ENCODE data around the gene IL6ST.
"Not testable (repeated sequence)": the region's sequence is repeated elsewhere in the genome, so short reads cannot be mapped to it uniquely, and the experiment has no call there.

Gene IL6ST

DNA sequence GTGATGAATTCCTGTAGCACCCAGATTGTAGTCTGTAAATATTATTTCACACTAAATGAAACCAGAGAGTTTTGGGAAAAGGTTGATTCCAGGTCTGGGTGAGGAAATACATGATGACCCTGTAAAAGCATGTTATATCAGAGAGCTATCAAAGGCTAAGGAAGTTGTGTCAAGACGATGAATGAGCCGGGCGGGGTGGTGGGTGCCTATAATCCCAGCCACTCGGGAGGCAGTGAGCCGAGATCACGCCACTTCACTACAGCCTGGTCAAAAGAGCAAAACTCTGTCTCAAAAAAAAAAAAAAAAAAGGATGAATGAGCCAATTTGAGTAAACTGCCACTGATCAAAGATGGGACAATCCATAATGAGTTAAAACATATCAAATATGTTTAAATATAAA is 29.2 kb downstream of the IL6ST start:
- DNase-seq (ENCODE audit: low spot score) = no peak

DNA sequence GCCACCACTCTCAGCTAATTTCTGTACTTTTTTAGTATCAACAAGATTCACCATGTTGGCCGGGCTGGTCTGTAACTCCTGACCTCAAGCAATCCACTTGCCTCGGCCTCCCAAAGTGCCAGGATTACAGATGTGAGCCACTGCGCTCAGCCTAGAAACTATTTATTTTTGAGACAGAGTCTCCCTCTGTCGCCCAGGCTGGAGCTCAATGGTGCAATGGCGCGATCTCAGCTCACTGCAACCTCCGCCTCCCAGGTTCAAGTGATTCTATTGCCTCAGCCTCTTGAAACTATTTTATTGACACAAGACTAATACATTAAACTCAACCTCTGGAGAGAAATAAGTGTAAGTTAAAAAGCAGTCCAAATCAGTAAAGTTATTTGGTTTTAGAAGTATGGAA is 34.0 kb downstream of the IL6ST start:
- DNase-seq (ENCODE audit: low spot score) = no peak

DNA sequence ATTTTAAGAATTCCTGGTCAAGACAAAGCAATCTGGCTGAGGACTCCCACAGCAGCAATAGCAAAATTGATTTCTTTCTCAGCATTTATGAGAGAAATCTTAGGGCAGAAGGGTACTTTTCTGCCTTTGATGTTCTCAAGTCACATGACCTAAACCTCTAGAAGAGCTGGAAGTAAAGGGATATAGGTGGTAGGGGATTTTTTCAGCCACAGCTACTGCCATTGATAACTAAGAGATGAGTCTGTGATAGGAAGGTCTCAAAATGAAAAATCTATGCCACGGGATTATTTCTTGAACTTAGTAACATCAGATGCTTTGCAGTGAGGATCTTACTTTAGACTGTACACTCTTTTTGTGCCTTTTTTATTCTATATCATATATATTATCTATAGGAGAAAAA is 35.6 kb downstream of the IL6ST start:
- DNase-seq (ENCODE audit: low spot score) = peak; percentile 35

DNA sequence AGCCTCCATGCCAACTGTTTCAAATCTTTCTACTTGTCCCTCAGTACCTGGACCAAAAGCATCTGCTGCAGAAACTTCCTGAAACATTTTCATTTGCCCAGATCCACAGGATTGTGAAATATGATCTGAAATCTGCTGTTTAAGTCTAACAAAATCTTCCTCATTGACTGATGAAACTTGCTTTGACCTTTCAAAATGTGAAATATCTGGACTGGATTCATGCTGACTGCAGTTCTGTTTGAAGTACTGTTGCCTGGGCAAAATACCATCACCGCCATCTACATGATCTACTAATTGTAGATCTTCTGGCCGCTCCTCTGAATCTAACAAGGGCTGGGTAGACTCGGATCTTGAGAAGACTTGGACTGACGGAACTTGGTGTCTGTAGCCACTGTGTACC is 53.6 kb downstream of the IL6ST start:
- DNase-seq (ENCODE audit: low spot score) = not testable (repeated sequence)

DNA sequence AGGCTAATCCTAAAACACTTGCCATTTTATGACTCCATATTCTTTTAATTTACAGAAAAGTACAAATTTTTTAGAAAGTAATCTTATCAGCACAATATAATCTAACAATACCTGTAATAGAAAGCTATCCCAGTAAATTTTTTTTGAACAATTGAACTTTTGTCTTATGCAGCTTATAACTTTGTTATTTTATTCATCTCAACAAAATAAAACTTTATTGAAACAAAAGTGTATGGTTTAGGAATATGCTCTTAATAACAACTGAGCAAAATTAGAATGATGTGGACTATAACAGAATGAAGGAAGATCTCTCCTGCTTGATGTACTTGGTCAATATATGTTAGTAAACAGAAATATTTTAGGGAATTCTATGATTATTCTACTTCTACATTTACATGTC is 57.2 kb downstream of the IL6ST start:
- not testable (repeated sequence) for DNase-seq (ENCODE audit: low spot score)

DNA sequence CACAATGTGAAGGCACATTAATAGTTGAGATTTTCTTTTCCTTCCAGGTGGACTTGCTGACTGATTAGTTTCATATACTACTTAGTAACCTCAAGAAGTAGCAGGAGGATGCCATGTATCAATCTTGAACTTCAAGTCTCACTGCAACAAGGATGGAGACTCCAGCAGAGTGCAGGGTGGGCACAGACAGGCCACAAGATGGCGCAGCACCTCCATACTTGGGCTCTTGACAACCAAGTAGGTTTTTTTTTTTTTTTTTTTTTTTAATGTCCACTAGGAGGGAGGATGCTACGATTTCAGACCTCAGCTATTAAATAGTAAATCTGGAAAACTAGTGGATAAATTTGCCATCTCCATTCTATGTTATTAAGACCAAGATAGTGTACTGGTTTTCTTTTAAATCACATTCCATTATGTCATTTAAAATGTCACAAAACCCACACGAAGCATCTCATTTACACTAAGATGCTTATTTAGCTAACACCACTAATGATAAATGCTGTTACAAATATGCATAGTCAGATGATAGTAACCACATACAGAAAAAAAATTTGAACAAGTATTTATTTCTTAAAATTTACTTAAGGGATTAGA is 58.6 kb downstream of the IL6ST start:
- peak; percentile 82 for DNase-seq (ENCODE audit: low spot score)

DNA sequence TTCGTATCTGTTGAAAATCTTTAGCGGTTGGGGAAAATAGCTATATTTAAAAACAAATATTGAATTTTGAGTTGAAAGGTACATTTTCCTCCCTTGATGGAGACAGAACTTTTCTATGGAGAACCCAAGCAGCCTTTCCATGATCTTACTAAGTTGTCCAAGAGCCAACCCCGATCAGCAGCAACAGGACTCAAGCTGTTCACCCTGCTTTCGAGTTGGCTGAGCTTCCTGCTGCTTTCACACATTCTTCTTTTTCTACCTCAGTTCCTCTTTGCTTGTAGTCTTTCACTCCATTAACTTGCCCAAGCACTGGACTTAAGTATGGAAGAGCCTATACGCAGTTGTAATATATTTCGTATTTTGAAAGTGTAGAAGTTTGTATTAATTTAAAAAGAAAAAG is 59.4 kb downstream of the IL6ST start:
- DNase-seq (ENCODE audit: low spot score) = no peak

DNA sequence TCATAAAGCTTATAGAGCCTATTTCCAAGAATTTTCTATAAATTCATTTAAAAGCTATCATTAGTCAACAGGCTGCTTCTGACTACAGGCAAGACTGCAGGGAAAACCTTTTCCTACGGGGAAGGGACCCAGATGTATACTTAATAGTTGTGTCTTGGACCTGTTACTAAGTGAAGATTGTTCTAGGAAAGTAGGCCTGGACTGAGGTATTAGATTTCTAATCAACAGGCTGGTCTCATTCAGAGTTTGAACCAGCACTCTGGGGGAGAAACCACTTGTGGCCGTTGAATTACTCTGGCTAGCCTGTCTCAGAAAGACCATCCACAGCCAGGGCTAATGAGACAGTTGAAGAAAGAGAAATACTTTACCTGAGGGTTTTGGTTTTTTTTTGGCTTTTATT is 60.0 kb downstream of the IL6ST start:
- DNase-seq (ENCODE audit: low spot score) = no peak

DNA sequence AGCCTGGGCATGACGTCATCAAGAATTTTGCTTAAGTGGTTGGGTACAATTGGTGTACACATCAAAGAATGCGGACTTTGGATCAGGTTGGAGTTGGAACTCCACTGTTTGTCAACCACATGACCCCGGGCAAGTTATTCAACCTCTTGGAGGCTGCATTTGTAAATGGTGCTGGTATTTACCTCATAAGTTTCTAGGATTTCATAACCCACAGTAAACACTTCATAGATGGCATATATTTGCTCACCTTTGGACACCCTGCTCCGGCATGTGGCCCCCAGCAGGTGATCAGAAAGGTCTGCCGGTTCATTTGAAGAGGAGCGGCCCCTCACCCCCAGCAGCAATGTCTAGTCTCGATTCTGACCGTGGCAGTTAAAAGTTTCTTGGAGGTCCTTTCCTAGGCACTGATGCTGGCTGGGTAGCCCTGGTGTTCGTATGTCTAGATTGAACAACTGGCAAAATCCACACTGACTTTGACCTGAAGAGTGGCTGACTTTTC is 60.6 kb downstream of the IL6ST start:
- no peak for DNase-seq (ENCODE audit: low spot score)

DNA sequence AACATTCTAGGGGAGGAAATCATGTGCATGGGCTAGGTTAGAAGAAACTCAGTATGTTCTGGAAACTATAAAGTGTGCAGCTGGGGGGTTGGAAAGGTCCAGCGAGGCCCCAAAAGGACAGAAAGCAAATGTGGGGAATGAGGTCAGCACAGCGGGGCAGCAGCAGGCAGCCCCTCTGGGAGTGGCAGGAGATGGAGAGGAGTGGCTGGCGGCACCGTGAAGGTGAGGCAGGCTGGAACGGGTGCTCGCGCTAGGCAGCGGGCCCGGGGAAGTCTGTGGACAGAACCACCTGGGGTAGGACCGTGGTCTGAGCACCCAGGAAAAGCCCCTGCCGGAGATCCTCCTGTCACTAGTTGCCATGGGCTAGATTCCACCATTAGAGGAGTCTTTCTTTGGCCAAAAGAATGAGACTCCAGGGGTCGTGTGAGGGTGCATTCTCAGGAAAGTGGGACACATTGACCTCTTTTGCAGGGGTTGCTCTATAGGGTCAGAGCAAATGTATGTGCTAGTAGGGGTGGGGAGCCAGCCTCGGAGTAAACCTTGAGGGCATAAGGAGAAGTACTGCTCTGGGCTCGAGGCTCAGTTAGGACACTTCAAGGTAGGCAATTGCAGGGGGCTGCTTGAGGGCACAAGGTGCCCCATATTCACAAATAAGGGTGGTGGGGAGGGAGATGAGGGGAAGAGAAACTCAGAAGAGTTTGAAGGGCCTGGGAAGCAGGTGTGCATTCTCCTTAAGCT is 61.2 kb downstream of the IL6ST start:
- no peak for DNase-seq (ENCODE audit: low spot score)

DNA sequence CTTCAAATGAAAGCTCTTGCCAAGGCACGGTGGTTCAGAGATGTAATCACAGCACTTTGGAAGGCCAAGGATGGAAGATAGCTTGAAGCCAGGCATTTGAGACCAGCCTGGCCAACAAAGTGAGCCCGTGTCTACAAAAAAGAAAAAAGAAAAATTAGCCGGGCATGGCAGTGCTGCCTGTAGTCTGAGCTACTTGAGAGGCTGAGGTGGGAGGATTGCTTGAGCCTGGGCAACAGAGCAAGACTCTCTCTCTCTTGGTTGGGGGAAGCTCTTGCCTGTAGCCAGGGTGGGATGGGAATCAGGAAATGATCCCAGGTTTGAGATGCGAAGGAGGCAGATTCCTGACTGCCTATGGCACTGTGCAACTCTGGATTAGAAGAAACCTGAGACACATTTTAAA is 62.1 kb downstream of the IL6ST start:
- no peak for DNase-seq (ENCODE audit: low spot score)

DNA sequence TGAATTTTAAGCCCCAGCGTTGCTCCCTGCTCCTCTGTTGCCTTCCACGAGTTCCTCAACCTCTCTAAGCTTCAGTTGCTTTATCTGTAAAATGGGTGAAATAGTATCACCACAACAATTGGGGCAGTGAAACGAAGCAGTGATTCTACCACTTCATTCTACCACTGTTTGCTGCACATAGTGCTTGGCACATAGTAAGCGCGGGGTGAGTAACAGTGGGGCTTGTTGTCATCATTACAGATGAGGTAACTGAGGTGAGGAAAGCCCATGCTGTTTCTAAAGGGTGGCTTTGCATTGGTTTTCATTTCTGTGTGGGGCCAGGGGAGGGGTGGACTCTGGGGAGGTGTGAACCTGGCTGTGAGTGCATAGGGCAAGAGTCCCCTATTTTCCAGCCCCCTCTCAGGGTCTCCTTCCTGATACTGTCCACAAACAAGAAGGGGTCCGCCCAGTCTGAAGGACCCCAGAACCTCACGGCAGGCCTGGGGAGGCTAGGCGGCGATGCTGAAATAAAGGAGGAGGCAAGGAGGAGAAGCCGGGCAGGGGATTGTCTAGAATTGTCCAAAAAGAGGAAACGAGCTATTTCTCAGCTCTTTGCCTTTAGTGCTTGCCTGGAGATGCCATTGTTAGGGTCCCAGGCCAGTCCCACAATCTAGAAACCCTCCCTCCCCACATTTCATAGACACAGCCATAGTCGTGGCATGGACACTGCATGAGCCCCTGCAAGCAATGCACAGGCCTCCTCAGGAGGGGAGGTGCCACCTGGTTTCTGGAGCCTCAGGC is 65.6 kb downstream of the IL6ST start:
- DNase-seq (ENCODE audit: low spot score) = no peak

DNA sequence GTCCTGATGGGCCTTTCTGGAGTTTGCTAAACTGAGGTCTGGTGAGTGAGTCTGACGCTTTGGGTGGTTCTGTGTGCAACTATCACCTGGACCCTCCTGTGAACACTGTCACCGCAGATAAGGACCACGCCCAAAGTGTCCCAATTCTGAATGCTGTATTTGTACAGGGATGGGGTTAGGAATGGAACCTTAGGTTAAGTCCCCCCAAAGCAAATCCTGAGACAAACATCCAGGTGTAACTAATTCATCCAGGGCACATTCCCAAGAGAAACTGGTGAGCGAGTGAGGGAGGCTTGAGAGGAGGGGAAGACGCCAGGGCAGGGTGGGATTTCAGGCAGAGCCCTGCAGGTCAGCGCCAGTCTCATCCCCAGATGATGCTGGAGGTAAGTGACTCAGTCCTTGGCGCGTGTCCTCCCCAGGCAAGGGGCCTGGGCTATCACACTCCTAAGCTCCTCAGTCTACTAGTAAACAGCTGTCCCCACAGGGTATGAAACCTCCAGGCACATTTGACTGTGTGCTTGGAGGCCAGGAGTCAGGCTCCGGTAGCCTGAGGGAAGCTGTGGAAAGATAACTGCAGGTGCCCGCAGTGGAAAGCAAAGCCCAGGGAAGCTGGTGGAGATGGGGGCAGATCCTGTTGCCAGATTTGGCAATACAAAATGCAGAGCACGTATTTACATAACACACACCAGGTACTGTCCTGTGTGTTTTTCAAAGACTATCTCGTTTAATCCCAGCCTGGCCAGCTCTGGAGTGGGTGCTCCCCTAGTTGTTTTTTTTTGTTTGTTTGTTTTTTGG is 66.7 kb downstream of the IL6ST start:
- DNase-seq (ENCODE audit: low spot score) = no peak

DNA sequence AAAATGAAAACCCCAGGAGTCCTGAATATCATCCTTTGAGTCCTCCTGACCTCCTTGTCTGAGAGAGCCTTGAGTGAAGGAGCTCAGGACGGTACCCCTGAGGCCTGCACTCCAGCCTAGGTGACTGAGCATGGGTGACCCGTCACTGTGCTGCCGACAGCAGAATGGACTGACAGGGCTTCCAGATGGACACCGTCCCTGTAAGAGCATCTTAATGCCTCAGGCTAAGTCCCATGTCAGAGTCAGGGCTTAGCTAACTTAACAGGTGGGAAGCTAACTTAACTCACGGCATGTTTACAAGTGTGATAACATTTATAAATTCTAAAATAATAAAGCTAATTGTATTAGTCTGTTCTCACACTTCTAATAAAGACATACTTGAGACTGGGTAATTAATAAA is 68.3 kb downstream of the IL6ST start:
- no peak for DNase-seq (ENCODE audit: low spot score)

DNA sequence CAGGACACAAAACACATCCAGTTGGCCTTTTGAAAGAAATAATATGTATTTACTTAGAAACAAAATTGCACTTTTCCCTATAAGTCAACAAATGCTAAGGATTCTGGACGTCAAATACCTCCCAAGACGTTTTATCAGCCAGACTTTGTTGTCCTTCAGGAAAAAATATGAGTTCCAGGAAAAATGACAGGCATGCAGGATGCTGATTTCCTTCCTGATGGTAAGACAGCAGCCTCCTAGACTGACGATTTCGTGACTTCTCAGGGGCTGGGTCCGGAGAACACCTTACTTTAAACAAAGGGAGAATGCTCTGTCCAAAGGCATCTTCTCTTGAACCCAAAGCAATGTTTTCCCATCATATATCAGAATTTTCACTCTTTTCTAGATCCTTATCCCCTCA is 69.1 kb downstream of the IL6ST start:
- DNase-seq (ENCODE audit: low spot score) = no peak

DNA sequence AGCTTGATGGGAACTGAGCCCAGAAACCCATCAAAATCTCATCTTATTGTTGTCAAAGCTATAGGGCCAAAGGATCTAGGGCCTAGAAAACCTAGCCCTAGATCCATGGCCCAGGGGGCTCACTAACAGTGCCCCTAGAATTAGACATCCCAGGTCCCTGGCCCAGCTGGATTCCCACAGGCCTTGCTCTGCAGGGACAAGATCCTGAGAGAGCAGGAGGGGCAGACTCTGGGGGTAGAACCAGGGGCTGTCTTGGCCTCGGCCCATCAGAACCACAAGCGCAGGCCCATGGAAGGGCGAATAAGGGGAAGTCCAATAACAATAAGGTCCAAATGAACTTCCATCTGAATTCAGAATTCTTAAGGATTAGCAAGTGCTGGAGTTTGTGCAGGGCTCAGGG is 69.6 kb downstream of the IL6ST start:
- no peak for DNase-seq (ENCODE audit: low spot score)

DNA sequence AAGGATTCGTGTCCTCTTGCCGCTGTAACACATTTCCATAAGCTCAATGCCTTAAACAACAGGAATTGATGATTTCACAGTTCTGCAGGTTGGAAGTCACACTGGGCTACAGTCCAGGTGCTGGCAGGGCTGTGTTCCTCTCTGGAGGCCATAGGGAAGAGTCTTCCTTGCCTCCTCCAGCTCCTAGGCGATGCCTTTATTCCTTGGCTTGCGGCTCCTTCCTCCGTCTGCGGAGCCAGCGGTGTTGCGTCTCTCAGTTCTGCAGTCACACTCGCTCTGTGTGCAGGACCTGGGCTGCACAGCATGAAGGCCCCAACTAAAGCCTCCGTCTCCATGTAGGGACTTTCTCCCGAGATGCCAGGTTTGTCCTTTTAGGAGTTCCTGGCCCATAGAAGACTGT is 70.0 kb downstream of the IL6ST start:
- DNase-seq (ENCODE audit: low spot score) = no peak

DNA sequence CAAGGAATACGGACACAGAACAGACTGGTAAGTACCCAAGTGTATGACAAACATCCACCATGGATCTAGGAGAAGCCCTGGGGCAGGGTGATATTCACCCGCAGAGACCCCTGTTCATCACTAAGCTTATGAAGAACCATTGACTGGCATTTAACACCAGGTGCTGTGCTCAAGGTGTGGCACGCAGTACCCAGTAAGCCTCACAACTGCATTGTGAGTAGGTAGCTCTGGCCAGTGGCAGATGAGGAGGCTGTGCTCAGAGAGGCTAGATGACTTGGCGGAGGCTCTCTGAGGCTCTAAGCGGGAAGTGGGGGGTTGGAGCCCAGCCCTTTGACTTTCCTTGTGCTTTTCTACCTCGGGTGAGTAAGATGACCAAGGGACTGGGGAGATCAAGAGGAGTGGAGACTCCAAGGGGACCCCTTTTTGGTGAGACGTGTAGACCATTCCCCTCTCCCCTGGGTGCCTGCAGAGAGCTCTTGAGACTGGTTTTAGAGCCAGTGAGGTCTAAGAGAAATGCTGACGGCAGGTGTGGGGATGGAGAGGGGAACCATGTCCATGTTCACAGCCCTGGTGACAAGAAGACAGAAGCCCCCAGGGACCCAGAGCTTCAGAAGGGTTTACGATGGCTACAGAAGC is 70.8 kb downstream of the IL6ST start:
- no peak for DNase-seq (ENCODE audit: low spot score)

DNA sequence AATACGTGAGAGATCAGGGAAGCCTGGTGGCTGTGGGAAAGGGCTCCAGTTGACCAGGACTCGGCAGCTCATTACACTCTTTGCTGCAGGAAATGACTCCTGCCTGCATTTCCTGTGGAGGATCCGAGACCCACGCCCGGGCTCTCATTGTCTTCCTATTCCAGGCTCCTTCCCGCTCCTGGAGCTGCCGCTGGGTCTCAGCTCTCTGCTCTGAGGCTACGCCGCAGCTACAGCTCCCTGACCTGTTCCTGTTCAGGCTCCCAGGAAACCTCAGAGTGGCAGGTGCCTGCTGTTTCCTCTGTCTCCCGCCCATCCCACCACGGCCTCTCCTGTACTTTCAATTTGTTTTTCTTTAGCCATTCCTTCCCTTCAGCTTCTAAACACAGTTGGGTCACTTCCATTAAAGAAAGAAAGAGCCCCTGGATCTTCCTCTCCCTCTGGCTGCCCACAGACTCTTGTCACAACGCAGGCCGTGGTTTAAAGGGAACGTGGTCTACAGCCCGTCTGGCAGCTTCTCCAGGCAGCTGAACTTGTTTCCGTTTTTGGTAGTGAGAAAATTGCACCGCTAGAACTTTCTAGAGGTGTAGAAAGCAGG is 71.5 kb downstream of the IL6ST start:
- DNase-seq (ENCODE audit: low spot score) = no peak

DNA sequence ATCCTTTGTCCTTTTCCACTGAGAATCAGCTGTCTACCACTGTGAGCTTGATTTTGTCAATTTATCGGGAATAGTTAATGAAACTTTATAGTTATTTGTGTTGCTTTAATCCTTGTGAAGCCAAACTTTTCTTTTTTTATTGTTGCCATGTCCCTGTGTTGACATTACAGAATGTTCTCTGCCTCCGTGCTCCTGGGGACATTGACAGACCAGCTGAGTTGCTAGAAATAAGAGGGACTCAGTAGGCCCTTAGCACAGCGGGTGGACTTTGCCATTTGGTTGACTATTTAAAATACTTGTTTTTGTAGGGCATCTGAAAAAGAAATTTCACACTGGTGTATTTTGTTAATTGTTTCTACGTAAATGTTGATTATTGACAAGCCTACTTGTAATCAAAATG is 73.1 kb downstream of the IL6ST start:
- no peak for DNase-seq (ENCODE audit: low spot score)

DNA sequence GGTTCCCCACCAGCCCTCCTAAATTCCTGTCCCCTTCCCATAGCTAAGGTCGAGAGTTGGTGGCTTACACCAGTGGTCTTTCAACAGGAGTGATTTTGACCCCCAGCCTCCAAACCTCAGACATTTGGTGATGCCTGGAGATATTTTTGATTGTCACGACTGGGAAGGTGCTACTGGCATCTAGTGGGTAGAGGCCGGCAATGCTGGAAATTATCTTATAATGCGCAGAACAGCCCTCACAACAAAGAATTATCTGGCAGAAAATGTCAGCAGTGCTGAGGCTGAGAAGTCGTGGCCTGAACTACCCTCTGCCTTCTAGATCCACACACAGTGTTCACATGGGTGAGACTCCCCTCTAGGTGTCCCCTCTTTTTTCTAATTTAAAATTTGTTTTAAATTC is 74.0 kb downstream of the IL6ST start:
- DNase-seq (ENCODE audit: low spot score) = peak; percentile 16
